DMS114 treated with DMSO at 0.1 percent for 48 hours (cell line): ENCODE measurements around the gene TTYH1.

Experiments used
- DNase-seq: peaks from one replicate; lab custom pipeline; 2025; ENCODE audit not compliant: unreplicated experiment; lab: John Stamatoyannopoulos, UW

The TTYH1 gene

DNA sequence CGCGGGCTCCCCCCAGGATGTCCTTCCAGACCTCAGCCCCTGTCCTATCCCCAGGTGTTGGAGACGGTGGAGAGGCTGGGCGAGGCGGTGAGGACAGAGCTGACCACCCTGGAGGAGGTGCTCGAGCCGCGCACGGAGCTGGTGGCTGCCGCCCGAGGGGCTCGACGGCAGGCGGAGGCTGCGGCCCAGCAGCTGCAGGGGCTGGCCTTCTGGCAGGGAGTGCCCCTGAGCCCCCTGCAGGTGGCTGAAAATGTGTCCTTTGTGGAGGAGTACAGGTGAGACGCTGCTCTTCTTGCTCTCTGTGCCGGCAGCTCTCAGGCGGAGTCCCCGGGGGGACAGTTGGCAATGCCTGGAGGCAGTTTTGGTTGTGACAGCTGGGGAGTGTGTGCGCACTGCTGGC, 6.9 kb downstream of the TTYH1 start:
- DNase-seq, result no peak

DNA sequence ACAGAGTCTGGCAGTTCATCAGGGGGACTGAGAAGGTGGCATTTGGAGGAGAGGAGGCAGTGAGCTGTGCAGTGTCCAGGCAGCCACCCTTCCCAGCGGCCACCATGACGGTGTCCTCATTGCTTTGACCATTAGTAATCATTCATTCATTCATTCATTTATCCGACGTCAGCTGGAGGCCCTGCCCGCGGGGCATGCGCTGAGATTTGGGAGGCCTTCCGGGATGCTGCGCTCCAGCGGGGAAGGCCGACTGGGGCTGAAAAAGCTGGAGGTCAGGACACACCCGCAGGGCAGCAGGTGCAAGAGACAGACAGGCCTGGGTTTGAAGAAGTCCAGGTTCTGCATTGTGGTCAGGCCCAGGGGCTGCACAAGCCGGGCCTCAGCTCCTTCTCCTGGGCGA, 8.9 kb downstream of the TTYH1 start:
- no peak for DNase-seq

DNA sequence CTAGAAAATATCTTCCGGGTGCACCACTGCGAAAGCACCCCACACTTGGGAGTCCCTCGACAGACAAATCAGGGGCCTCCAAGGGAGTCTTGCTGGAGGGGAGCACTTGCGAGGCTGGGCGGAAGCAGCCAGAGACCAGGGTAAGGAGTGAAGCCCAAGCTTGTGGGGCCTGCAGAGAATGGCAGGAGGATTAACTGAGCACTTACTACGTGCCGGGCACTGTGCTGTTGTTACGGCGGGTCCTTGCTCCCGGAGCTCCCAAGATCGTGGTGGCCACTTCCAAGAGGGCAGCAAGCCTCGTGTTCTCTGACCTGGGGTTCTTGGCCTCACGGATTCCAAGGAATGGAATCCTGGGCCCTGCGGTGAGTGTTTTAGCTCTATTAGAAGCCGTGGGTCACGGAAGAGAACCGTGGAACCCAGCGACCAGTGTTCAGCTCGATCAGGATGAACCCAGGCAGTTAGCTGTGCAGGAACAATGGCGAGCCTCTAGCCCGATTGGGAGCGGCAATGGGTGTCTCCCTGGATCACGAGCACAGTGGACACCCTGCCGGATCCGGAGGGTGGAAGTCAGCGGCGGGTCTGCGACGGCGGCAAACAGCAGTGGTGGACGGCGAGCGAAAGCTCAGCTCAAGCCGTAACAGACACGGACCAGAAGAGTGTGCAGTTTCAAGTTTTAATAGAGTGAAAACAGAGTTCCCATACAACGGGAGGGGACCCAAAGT, 9.6 kb downstream of the TTYH1 start:
- DNase-seq, result no peak

DNA sequence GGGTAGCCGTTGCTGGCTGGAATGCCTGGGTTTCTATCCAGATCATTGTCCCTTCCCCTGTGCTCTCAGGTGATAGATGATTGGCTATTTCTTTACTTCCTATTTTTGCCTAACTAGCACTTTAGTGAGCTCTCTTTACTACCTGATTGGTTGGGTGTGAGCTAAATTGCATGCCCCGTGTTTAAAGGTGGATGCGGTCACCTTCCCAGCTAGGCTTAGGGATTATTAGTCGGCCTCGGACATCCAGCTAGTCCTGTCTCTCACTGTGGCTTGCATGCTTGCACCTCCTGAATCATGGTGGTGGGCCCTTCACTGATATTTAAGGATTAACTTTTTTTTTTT, 10.1 kb downstream of the TTYH1 start:
- no peak for DNase-seq

DNA sequence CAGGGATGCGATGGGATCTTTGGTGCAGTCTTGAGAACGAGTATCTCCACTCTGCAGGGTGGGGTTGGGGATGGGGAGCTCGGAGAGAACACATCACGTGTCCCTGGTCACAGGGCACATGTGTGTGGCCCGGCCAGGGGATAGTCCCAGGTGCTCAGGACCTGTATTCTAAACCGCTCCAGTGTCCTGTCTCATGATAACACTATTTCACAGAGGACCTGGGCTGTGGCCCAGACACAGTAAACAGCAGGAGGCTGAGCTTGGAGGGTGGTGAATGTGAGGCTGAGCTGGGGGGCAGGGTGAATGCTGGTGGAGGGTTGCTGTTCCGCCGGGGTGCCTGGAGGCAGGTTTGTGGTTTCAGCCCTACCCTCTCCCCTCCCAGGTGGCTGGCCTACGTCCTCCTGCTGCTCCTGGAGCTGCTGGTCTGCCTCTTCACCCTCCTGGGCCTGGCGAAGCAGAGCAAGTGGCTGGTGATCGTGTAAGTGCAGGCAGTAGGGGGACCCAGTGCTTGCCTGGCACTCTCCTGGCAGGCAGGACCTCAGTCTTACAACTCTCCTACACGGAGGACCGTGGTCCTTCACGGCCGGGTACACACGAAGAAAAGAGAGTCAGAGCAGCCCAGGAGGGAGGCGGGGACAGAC, 11.1 kb downstream of the TTYH1 start:
- DNase-seq, result no peak

DNA sequence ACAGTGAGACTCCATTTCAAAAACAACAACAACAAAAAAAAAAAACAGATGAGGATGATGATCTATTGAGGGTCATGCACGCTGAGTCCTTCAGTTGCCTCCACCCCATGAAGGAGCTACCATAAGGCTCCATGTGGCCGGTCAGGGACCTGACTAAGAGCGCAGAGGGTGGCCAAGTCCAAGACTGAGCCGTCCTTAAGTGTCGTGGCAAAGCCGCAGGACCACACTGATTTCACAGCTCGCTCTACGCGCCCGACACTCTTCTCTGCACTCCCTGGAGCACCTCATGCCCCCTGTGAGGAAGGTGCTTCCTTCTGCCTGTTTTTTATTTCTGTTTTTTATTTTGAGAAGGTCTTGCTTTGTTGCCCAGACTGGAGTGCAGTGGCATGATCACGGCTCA, 12.3 kb downstream of the TTYH1 start:
- no peak for DNase-seq

DNA sequence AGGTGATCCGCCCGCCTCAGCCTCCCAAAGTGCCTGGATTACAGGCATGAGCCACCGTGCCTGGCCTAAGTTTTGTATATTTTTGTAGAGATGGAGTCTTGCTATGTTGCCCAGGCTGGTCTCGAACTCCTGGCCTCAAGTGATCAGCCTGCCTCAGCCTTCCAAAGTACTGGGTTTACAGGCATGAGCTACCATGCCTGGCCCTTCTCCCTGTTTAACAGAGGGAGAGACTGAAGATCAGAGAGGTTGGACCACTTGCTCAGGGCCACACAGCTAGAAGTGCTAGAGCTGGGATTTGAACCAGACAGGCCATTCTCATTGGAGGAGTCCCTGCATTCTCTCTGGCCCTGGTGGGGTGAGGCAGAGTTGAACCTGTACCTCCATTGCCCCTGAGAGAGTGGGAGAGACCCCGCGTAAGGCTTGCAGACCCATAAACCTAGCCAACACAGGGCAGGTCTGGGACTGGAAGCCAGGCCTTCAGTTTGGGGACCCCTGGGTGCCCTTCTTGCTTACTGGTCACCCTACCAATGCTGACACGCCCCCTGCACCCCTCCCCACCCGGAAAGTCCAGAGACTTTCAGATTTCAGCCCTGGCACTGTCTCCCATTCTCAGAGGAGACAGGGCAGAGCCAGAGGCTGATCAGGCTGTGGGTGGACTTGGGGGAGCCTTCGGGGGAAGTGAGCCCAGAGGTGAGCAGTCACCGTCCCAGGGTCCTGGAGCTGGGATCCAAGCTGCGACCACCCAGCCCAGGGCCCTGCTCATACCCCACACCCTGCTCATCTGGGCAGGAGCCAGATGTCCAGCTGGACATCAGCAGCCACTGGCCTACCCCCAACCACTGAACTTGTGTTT, 13.3 kb downstream of the TTYH1 start:
- DNase-seq, result no peak

DNA sequence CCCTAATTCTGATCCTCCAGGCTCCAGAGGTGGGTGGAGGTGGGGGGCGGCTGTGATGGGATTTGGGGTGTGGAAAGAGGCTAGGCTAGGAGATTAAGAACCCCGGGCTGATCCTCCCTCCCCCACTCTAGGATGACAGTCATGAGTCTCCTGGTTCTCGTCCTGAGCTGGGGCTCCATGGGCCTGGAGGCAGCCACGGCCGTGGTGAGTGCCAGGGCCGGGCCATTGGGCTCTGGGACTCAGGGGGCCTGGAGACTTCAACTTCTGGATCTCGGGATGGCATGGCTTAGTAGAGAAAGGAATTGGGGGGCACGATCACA, 13.9 kb downstream of the TTYH1 start:
- DNase-seq, result no peak

DNA sequence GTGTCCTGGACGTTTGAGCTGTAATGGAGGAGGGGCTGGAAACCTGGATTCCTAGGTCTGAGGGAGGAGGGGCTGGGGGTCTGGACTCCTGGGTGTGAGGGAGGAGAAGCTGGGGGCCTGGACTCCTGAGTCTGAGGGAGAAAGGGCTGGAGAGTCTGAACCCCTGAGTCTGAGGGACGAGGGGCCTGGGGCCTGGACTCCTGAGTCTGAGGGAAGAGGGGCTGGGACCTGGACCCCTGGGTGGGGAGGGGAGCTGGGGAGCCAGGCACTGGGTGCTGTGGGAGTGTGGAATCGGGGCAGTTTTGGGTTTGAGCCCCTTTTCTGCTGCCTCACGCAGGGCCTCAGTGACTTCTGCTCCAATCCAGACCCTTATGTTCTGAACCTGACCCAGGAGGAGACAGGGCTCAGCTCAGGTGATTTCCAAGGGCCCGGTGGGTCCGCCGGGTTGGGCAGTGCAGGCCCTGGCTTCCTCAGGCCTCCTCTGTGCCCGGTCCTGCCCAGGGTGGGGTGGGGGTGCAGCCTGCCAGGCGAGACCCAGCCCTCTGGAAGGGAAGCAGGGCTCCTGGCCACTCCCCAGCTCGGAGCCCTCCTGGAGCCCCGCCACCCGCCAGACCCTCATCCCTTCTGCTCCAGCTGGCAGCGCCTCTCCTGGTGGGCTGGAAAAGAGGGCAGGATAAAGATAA, 14.4 kb downstream of the TTYH1 start:
- no peak for DNase-seq

DNA sequence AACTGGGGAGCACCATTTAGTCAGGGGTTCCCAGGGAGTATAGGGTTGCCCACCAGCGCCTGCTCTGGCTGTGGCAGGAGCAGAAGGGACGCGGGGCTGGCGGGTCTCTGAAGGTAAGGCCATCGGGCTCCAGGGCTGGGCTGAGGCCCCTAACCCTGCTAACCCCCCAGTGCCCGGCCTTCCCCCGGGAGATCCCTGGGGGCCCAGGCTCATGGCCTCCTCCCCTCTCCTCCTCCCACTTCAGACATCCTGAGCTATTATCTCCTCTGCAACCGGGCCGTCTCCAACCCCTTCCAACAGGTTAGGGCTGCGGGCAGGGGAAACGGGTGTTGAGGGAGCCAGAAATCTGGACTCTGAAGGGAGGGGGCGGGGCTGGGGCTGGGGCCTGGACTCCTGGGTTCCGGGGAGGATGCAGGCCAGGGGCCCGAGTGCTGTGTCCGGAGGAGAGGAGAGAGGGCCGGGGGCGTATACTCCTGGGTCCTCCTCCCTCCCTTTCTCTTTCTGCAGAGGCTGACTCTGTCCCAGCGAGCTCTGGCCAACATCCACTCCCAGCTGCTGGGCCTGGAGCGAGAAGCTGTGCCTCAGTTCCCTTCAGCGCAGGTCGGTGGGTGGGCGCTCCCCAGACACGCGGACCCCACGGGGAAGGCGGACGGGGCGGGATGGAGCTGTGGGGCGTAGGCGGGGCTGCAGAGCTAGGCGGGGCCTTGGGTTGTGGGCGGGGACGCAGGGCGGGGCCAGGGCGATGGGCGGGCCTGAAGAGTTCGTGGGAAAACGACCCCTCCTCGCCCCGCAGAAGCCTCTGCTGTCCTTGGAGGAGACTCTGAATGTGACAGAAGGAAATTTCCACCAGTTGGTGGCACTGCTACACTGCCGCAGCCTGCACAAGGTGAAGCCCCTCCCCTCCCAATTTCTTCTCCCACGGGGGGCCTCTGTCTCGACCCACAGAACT, 15.3 kb downstream of the TTYH1 start:
- no peak for DNase-seq

DNA sequence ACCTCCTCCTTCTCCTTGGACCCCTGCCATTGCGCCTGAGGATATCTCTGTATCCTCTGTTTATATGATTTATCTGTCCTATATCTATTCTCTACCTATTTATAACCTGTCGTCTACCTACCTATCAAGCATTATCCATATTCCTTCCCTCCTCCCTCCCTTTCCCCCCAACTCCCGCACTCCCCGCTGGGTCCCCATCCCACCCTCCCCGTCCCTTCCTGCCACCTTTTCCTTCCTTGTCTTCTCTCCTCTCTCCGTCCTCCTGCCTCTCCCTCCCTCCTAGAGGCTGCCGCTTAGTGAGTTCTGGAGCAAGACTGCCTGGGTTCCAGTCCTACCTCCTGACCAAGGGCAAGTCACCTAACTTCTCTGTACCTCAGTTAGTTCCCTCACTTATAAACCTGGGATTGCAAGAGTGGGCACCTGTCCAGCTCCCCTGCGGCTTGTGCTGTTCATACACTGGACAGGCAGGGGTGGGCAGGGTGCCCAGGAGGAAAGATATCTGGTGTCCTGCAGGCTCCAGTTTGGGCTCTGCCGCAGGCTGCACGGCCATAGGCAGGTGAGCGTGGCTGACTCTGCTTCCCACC, 16.1 kb downstream of the TTYH1 start:
- DNase-seq, result no peak

DNA sequence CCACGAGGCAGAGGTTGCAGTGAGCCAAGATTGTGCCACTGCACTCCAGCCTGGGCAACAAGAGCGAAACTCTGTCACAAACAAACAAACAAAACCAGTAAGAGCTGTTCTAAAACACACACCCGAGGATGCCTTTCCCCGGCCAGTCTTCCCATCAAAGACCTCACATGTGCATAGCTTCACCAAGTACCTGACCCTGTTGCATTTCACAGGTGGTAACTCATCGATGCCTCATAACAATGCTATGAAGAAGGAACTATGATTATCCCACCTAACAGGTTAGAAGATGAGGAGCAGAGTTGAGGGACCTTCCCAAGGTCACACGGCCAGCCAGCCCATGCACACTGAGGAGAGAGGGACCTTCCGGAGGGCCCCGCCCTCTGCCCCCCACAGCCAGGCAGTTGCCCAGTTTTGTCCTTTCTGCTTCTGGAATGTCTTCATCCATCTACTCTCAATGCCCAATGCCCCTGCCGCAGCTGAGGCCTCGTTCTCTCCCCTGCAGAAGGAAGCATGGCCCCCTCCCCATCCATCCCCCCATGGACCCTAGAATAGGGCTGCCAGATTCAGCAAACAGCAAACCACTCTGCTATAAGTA, 17.0 kb downstream of the TTYH1 start:
- no peak for DNase-seq

DNA sequence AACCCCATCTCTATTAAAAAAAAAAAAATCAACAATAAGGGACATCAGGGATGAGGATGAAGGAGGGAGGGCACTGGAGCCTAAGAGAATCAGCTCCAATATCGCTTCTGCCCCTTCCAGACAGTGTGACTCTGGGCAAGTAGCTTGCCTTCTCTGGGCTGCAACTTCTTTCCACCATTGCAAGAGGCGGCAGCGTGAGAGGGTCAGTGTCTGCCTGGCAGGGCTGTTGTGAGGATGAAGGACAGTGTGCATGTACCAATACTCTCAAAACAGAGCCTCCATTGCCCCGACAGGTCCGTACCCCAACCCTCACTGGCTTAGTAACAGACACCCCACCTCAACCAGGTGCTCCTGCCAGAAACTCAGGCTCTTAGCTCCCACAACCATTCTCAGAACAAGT, 18.4 kb downstream of the TTYH1 start:
- DNase-seq, result no peak

DNA sequence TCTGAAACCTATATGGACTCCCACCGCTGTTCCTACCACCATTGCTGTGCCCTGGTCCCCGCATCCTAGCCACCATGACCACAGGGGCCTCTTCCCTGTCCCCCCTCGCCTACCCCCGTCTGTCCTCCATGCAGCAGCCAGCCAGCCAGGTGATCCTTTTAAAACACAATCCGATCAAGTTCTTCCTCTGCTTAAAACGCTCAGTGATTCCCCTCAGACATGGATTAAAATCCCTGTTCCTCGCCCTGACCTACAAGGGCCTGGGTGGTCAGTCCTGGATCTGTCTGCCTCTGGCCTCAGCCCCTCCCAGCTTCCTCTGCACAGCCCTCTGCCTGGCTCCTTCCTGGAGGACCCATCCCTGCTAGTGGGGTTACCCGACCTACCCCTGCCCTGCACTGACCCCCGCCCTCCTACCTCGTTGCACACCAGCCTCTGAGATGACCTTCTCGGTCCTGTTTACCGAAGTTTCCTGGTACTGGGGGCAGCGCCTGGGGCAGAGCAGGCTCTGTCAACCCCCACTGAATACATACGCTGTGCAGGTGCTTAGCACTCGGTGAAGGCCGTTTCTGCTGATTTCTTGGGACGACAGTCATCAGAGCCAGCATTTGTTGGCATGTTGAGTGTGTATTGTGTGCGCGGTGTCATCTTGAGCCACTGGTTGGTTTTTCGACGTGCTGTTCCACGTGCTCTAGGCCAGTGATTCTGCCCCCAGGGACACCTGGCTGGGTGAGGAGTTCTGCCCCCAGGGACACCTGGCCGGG, 19.0 kb downstream of the TTYH1 start:
- DNase-seq, result no peak

DNA sequence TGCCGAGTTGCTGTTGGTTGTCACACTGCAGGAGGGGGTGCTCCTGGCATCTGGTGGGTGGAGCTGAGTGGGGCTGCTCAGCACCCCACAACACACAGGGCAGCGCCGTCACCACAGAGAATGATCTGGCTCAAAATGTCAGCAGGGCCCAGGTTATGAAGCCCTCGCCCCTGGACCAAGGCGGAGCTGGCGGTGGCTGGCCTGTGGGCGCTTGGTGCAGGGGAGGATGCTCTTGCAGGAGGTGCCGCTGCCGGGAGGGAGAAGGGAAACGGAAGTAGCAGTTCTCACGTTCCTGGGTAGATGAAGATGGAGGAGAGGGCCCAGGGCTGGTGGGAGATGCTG, 19.6 kb downstream of the TTYH1 start:
- no peak for DNase-seq

DNA sequence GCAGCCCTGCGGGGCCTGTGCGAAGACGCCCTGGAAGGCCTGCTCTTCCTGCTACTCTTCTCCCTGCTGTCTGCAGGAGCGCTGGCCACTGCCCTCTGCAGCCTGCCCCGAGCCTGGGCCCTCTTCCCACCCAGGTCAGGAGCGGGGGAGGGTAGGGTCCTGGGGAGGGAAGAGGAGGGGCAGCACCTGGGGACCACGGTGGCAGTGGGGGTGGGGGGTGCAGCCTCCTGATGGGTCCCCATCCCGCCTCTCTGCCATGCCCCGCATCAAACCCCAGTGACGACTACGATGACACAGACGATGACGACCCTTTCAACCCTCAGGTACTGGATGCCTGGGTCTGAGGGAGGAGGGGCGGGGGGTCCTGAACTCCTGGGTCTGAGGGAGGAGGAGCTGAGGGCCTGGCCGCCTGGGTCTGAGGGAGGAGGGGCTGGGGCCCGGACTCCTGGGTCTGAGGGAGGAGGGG, 20.3 kb downstream of the TTYH1 start:
- no peak for DNase-seq

DNA sequence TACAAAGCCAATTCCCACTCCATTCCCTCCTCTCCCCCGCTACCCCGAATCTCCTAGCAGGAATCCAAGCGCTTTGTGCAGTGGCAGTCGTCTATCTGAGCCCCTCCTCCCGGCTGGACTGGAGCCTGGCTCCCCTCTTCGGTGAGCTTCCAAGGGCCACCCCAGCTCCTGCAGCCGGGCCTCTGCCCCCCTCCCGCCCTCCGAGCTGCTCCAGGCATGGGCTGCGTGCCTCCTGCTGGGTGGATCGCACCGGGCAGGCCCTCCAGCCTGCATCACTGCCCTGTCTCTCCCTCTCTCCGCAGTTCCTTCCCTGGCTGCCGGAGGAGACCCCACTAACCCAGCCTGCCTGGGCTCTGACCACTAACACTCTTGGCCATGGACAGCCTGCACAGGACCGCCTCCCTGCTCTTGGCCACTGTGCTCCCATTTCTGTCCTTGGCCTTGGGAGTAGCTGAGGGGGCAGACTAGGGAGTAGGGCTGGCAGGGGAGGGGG, 20.8 kb downstream of the TTYH1 start:
- DNase-seq, result no peak

DNA sequence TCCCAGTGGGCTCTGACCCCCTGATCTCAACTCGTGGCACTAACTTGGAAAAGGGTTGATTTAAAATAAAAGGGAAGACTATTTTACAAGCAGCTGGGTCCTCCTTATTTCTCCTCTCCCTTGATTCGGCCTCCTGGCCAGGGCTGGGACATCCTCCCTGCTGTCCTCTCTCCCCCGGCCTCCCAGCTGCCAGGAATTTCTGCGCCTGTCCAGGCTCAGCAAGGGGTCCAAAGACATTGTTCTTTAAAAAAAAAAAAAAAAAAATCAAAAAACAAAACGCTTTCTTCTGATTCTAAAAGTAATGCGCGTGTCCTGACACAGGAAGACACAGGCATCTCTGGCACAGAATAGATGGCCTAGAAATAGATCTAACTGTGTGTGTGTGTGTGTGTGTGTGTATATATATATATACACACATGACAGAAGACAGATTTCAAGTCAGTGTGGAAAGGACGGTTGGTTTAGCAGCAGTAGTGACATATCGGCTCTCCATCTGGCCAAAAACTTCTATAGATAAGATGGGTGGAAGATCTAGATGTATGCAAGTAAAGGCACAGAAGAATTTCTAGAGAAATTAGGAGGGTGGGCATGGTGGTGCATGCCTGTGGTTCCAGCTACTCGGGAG, 21.5 kb downstream of the TTYH1 start:
- DNase-seq, result no peak
